BJ (cell line): ENCODE measurements around the gene SLX4. TPM values are rescaled to one million over a fixed set of nuclear protein-coding genes. Genes with fewer than 3 reads are reported as not detected.

Source experiments
- CTCF ChIA-PET: fragments of 350-600 bp; formaldehyde crosslinking; extraction: SDS; loops from one replicate; lab custom pipeline; 2021; ENCODE audit warnings: antibody characterized with exemption, inconsistent platforms; lab: Yijun Ruan, JAX
- POLR2A ChIA-PET: fragments of 300-600 bp; sonication (Branson Sonifier 250); formaldehyde crosslinking; extraction: SDS; loops from one replicate; lab custom pipeline; 2021; ENCODE audit warnings: antibody characterized with exemption; lab: Charles Lee
- DNase-seq: peaks from one replicate; pipeline ENCODE4 v3.0.0-alpha.2; 2011; ENCODE audit warnings: low read depth
- H3K27me3 ChIP-seq: 2 replicates; pipeline ENCODE4 v1.6.0; 2011; ENCODE audit warnings: low read length; ENCODE audit not compliant: control insufficient read depth, insufficient read depth
- H3K36me3 ChIP-seq: 2 replicates; pipeline ENCODE4 v1.5.1; 2011; ENCODE audit warnings: low read length; ENCODE audit not compliant: control insufficient read depth, insufficient read depth
- H3K4me3 ChIP-seq: 2 replicates; pipeline ENCODE4 v1.5.1; 2011; ENCODE audit warnings: low read depth, mild to moderate bottlenecking, control low read depth, low read length
- CTCF ChIP-seq: IDR thresholded peaks from 2 replicates; pipeline ENCODE4 v1.5.1; 2011; ENCODE audit warnings: low read depth, mild to moderate bottlenecking, control low read depth, inconsistent platforms, low read length, moderate library complexity; ENCODE audit not compliant: insufficient read depth
- polyA plus RNA-seq: library from polyadenylated mRNA; depleted of rRNA; stranded (reverse); fragments of >200 nt; gene quantifications from 2 replicates; pipeline ENCODE4 v1.2.3, GENCODE V29; 2011

The SLX4 gene
- polyA plus RNA-seq, 1 experiment, result 0.92 TPM

GRCh38 chr16:3608069-3608468 is 3.3 kb downstream of the SLX4 start:
- no peaks in the 10 kb centered on the region for H3K27me3 ChIP-seq
- CTCF ChIA-PET, result no interaction called here
- H3K4me3 ChIP-seq, result no peak overlapping the region
- H3K36me3 ChIP-seq, result no peaks in the 10 kb centered on the region
- no peak for DNase-seq
- TF ChIP-seq CTCF, result no peak
- POLR2A ChIA-PET, result no interaction called here

DNA sequence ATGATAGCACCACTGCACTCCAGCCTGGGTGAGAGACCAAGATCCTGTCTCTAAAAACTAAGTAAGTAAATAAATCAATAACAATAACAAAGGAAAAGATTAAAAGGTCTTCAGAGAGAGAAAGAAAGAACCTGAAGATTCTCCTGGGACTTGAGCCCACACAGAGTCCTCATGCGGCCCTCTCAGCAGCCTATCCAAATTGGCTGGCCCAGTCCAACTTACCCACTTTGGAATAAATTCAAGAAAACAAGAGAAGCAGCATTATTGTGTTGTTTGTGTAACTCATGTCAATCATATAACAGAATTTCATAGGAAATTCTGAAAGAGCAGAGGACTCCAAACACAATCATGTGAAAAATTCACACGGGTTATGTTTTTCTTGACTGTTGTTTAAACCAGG is 3.8 kb downstream of the SLX4 start:
- POLR2A ChIA-PET, result no interaction called here
- no peak for TF ChIP-seq CTCF
- CTCF ChIA-PET, result no interaction called here
- DNase-seq, result no peak
- no peak overlapping the region for H3K4me3 ChIP-seq
- no peaks in the 10 kb centered on the region for H3K27me3 ChIP-seq
- no peaks in the 10 kb centered on the region for H3K36me3 ChIP-seq

DNA sequence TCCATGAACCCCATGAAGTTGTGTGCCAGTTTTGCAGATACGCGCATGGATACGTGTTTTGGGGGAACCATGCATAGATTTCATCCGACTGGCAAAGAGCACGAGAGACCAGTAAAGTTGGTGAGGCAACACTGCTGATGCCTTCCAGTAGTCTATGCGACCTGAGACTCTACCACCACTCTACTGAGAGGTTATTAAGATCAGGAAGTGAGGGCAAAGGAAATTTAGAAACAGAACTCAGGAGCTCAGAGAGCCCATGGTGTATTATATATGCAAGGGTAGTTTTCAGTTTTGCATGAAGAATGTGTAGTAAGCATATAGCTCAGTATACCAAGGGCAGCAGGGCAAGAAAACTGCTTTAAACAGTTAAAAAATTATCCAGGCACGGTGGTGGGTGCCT is 4.2 kb downstream of the SLX4 start:
- no peaks in the 10 kb centered on the region for H3K27me3 ChIP-seq
- ChIA-PET POLR2A (no interaction called here), CTCF (no interaction called here)
- H3K4me3 ChIP-seq, result no peak overlapping the region
- no peak for DNase-seq
- no peak for TF ChIP-seq CTCF
- H3K36me3 ChIP-seq, result no peaks in the 10 kb centered on the region

DNA sequence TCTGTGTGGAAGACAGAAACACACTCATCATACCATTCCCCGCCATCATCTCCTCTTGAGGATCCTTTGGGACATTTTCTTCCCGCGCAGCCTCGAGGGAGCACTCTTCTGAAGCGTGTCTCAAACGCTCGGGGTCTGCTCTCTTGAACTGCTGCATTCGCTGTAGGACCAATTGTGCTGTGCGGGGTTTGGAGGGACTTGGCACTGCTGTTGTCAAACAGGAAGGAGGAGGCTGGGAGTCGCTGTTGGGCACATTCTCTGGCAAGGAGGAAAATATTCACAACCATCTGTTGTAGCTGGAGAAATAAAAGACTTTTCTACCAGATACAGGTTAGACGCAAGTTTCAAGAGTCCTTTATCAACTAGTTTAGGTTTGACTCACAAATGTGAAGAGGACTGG is 5.0 kb downstream of the SLX4 start:
- no peak for DNase-seq
- CTCF ChIA-PET, result no interaction called here
- TF ChIP-seq CTCF, result no peak
- H3K27me3 ChIP-seq, result no peaks in the 10 kb centered on the region
- H3K36me3 ChIP-seq, result peaks cover 2% of the 10 kb centered on the region; the same call in 1 of the 2 replicates
- no peak overlapping the region for H3K4me3 ChIP-seq
- POLR2A ChIA-PET, result no interaction called here

DNA sequence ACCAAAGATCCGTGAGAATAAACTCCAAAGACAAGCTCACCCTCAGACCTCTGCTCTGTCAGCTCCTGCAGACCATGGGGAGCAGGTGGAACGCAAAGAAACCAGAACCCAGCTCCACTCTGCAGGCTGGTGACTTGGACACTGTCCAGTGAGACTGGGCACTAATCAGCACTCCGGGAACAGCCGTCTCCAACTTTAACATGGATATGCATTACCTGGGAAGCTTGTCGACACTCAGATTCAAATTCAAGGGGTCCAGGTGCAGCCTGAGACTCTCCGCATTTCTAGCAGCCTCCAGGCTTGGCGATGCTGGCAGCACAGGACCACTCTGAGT is 9.1 kb downstream of the SLX4 start:
- ChIA-PET CTCF (no interaction called here), POLR2A (no interaction called here)
- peaks cover 2% of the 10 kb centered on the region for H3K36me3 ChIP-seq
- DNase-seq, result no peak
- no peaks in the 10 kb centered on the region for H3K27me3 ChIP-seq
- TF ChIP-seq CTCF, result no peak
- H3K4me3 ChIP-seq, result no peak overlapping the region
